EH (cell line): Measurements from ENCODE around the gene SSNA1.
A peak's percentile ranks its signal among the peaks of the same experiment; 100 is the strongest.

ENCODE experiments used
- DNase-seq: peaks from one replicate; pipeline ENCODE4 v3.0.0-alpha.2; 2015; ENCODE audit warnings: low read depth

SSNA1 gene

DNA sequence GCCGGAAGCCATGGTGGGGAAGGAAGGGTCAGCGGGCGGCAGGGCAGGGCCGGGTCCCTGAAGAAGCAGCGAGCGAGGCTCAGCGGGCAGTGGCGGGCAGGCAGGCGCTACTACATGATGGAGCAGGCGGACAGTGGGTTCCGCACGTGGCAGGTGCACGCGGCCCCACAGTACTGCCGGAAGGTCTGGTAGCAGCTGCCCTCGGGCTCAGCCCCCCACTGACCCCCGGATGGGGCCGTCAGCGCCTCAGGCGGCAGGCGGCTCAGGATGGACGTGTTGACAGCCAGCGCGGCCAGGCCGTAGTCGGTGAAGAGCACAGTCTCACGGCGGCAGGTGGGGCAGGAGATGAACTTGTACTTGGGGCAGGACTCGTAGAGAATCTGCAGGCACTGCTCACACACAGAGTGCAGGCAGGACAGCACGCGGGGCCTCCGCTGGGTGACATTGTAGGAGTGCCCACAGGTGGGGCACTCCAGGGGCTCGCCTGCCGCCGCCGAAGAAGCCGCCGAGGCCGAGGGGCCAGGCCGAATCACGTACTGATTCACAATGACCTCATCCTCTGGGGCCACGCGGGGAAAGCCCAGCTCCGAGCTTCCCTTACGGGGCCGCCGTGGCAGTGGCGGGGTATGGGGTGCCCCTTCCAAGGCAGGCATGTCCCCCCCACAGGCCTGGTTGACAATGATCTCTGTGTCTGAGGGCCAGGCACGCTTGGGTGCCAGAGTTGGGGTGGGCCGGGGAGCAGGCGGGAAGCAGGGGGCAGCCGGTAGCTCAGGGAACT is 32.0 kb downstream of the SSNA1 start:
- DNase-seq = no peak

DNA sequence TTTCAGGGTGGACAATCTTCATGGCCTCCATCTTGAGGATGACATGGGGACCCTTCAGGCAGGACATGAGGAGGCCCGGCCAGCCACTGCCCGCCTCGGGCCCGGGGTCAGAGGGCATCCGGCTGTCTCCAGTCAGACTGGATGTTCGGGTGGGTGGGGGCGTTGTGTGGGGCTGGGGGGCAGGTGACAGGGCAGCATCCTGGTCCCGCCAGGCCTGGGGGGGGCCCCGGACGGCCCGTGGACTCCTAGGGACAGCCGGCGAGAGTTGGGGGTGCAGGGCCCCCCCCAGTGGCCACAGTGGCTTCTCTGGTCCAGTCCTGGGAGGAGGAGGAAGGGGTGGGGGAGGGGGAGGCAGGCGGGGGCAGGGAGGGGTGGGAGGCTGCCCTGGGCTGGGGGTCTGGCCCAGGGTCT is 32.6 kb downstream of the SSNA1 start:
- no peak for DNase-seq

DNA sequence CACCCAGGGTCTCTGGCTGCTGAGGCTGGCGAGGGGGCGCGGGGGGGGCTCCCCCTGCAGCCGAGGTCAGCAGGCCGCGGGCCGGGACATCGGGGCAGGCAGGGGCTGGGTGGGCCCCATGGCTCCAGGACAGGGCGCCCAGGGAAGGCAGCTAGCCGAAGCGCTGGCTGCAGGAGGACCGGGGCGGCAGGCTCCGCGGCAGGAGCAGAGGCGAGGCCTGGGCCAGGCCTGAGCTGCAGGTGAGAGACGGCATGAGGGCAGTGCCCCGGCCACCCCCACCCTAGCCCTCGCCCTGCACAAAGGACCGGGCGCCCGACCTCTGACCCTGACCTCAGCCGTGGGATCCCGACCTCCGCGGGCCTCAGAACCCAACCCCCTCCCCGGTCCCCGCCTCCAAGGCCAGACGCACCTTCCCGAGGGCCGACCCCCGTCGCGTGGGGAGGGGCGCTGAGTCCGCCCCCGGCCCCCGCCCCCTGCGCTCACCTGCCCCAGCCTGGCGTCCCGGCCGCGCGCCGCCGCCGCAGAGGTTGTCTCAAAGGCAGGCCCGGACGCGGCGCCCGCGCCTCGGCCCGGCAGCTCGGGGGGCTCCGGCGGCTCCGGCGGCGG is 33.1 kb downstream of the SSNA1 start:
- no peak for DNase-seq

DNA sequence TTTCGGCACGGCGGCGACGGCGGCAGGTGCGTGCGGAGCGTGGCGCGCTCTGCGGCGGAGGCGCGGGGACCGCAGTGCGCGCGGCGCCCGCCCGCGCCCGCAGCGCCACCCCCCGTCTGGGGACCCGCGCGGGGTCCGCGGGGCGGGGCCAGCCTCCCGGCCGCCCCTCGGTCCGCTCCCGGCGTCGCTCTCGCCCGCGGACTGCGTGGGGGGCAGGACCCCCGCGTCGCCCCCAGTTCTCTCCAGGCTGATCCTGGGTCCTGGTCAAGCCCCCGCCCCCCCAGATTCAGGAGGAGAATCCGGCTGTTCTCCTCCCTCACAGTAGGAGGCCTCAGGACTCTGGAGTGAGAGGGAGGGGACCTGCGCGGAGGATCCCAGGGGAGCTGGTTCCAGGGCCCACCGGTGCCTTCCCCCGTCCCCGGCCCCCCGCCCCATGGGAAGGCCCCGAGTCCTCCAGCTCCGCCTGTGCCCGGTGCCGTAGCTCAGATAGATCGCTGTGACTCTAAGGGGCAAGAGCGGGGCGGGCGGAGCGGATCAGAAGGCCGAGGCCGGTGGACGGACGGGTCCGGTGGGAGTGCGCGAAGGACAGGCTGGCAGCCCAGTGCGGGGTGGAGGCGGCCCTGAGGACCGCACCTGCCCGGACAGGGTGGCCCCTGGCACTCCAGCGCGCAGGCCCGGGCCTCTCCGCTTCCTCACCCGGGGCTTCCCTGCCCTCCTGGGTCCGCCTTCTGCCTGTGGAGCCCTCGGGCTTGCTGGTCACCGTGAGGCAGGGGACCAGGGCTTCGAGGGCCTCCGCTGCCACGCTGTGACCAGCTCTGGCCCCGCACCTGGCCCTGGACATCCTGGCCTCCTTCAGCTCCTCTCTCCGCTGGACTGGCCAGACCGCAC is 34.0 kb downstream of the SSNA1 start, which contains the start of gene RNF208:
RNF208 (minus strand) TSS at position 51 of the 888 bp plus-strand sequence. CDS start 1,028 bp downstream, outside the sequence.
- peak; percentile 26 for DNase-seq

DNA sequence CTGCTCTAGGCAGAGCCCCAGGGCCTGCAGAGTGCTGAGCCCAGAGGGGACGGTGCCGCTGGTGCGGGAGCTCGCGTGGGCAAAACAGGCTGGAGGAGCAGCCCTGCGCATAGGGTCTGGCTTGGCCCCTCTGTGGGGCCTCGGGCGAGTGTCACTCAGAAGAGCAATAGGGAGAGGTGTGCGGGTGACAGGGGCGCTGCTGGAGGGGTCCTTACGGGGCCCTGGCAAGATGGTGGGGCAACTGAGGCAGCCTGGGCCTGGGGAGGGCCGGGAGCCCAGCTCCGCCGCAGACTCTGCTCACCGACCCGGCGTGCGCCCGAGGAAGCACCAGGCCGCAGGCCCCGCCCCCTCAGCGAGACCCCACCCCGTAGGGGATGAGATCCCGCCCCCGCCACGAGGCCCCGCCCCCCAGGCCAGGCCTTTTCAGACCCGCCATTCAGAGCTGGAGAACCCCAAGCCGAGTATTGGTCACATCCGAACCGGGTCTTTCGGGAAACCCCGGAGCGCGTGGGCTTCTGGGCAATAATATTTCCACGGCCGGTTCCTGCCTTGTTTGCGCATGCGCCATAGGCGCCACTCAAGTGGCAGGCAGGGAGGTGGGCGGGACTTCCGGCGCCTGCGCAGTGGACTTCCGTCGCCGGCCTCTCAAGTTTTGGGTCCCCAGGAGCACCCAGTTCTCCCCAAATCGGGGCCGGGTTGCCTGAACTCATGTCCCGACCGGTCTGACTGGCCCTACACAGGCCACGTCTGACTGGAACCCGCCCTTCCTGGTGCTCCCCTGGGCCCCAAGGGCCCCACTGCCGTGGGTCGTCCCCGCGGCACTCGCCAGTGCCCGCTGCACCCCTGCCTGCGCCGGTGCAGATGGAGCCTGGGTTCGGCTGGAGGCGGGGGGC is 34.8 kb downstream of the SSNA1 start:
- peak; percentile 99 for DNase-seq

DNA sequence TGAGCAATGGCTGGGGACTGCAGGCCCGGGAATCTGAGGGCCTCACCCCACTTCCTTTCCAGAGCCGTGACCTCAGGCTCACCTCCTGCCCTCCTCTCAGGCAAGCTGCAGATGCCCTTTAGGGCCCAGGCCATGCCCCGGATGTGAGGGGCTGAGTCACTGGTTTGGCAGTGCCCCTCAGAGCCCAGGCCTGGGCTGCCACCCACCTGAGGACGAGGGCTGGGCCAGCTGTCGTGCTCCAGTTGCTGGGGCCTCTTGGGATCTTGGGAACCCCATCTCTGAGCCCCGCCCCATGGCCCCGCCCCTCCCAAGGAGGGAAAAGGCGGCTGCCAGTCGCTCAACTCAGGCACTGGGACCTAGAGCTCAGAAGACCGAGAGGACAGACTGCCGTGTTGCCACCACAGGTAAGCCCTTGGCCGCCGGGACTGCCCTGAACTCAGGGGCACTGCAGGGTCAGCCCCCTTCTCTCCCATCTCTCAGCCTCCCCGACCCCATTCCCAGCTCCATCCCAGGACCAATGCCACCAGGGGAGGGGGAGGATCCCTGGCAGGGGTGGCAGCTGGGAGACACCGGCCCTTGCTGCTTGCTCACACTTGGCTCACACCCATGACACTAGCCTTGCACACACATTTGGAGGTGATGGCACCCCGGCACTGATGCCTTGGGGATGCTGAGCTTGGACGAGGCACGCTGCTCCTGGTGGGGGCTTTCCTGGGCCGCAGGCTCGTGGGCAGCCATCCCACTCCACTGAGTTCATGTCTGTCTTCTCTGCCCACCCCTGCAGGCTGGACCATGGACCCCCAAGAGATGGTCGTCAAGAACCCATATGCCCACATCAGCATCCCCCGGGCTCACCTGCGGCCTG is 36.6 kb downstream of the SSNA1 start, which contains the start of gene CYSRT1:
CYSRT1 (plus strand) TSS at position 345 of the 865 bp plus-strand sequence; CDS start at position 793, 448 bp downstream.
- DNase-seq = no peak

DNA sequence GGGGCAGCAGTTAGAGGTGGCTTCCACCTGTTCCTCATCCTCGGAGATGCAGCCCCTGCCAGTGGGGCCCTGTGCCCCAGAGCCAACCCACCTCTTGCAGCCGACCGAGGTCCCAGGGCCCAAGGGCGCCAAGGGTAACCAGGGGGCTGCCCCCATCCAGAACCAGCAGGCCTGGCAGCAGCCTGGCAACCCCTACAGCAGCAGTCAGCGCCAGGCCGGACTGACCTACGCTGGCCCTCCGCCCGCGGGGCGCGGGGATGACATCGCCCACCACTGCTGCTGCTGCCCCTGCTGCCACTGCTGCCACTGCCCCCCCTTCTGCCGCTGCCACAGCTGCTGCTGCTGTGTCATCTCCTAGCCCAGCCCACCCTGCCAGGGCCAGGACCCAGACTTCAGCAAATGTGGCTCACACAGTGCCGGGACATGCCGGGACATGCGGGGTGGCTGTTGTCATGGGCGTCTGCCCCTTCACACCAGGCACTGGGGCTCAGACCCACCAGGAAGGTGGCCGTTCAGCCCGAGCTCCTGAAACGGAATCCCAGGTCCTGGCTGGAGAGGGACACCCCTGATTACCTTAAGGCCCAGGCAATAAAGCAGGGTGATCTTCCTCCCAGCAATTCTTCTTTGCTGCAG is 37.3 kb downstream of the SSNA1 start:
- DNase-seq = no peak

DNA sequence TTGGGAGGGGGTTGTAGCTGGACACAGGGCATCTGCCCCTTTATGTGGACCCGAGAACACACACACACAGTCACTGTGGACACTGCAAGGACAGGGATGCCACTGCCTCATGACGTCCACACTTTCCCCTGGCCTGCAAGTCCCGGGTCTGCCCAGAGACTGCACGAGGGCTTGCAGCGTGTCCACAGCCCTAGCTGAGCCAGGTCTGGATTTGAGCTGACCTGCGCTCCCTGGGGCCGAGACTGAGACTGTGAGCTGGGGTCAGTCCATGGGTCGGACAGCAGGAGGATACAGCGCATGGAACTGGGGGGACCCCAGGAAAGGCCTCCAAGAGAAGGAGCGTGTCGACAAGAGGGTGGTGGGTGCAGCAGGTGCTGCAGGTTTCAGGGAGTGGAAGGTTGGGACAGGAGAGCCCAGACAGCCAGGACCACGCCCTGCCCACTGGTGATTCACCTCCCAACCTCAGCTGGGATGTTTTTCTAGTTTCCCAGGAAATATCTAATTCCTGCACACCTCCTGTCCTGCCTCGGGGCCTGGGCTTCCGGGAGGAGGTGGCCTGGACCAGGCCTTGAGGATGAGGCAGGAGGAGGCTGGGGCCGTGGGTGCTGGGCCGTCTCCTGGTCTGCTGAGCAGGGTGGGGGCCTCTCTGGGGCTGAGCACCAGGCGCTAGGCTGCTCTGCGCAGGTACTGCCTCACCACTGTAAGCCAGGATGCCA is 38.0 kb downstream of the SSNA1 start:
- peak; percentile 31 for DNase-seq

DNA sequence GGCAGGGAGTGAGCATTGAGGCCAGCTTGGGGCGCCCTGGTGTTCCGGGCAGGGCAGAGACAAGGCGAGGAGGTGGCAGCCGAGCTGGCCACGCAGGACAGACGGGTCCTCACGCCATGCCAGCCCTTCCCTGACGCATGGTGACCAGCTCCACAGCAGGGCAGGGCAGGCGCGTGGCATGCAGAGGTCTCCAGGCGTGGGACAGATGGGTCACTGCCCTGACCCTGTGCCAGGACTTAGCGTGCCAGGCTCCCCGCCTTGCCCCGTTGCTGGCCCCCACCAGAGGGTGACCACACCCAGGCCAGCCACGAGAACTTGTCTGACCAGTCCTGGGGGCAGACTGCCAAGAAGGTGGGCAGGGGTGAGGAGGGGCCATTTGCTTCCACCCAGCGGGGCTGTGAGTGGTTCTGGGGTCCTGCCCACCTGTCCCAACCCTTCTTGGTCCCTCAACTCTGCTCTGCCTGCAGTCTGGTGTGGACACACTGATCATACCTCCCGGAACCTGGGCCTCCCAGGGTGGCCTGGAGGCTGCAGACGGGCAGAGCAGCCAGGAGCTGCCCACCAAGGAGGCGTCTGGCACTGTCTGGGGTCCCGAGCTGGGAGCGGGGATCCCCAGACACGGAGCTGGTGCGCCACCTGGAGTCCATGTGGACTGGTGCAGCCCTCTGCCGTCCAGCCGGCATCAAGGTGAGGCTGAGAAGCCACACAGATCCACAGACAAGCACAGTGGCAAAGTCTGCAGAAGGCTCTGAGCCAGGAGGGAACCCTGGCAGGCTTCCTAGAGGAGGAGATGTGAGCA is 38.8 kb downstream of the SSNA1 start, which contains the start of gene RNF224:
RNF224 (plus strand) TSS at position 449 of the 799 bp plus-strand sequence. CDS start 834 bp downstream, outside the sequence.
- peak; percentile 75 for DNase-seq

DNA sequence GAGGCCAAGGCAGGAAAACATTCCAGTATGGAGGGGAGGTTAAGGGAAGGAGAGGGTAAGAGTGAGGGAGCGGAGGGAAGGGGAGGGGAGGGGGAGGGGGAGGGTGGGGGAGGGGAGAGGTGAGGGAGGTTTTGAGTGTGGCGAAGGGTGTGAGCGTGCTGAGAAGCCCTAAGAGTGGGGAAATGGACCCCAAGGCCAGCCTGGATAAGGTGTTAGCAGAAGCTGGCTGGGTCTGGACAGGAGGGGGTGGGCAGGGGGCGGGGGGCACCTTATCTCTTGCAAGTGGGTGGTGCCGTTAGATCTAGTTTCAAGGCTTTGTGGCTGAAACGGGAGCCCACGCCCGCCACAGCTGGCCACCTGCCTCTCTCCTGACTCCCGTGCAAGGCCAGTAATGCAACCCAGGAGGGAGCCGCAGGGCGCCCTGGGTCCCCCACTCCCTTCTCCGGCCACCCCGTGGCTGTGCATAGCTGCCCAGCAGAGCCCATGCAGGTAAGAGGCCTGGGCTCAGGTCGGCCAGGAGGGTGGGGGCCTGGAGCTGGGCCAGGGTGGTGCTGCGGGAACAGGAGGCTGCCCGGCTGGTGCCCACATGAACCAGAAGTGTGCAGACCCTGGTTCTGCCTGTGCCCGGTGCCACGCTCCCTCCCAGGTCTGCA is 39.5 kb downstream of the SSNA1 start:
- no peak for DNase-seq

DNA sequence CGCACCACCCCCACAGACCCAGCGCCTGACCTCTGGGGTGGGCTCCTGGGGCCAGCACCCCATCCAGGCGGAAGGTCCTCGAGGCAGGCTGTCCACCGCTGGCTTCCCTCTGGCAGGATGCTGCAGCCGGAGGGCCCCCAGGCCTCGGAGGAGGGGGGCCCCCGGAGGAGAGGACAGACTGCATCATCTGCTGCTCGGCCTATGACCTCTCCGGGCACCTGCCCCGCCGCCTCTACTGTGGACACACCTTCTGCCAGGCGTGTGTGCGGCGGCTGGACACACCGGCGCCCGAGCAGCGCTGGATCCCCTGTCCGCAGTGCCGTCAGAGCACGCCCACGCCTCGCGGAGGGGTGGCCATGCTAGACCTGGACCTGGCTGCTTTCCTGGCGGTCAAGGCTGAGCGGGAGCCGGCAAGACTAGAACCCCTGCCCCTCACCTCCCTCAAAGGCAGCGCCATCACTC is 40.1 kb downstream of the SSNA1 start:
- no peak for DNase-seq

DNA sequence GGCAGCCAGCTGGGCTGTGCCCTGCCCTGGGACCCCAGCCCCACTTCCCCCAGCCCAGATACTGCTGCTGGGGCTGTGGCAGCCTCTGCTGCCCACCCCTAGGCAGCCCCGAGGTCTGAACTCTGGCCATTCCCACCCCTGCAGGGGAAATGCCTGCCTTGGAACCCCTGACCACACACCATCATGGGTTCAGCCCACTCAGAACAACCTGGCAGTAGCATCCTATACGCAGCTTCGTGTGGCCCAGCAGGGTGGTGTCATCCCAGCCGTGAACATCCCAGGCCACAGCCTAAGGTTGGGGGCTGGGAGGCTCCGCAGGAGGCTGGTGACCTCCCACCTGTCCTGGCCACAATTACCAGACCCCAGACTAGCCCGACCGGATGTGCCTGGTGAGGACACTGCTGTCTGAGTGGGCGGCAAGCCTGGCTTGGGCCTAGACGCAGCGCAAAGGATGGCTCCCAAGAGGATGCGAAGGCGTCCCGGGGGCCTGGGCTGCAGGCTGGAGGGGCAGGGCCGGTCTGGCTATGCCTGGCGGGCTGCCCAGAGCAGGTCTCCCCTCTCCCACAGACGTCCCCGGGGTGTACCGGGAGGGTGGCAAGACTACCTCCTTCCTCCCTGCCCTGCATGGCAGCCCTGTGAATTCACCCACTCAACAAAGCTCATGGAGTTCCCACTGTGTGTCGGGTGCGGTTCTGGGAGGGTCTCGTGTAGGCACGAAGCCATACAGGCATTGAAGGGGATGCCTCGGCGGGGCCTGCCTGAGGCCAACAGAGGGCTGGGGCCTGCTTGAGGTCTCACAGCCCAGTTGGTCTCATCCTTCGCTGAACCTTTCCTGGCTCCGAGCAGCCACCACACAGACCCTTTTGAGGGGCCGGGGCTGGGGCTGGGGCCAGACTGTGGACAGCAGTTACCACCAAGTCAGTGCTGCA is 40.8 kb downstream of the SSNA1 start:
- DNase-seq = no peak

DNA sequence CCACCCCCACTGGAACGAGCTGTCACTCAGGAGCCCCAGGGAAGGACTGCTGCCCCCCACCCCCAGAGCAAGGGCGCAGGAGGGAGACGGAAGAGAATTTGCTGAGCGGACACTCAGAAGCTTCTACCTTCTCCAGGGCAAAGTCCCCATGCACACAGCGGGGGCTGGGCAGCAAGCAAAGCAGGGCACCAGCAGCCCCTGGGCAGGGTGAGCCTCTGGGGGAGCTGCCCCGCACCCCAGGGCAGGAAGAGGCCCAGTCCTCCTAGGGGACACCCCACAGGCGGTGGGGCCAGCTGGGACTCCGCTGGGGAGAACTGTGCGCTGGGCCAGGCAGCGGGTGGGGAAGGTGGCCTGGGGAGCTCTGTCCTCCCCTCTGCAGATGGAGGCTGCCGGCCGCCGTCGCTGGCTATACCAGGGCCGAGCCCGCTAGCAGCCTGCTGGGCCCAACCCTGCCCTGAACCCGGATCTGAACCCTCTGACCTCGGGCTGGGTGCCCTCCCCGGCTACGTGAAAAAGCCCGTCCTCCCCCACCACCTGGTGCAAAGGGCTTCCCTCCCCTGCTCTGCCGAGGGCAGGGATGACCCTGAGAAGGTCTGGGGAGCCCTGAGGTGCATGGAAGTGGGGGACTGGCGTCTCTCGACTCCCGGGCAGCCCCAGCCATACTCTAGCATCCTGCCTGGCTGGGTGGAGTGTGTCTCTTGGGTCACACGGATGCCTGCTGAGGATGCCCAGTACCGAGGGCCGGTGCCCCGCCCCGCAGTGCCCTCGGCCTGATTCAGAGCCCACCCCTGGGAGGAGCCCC is 41.6 kb downstream of the SSNA1 start:
- no peak for DNase-seq

DNA sequence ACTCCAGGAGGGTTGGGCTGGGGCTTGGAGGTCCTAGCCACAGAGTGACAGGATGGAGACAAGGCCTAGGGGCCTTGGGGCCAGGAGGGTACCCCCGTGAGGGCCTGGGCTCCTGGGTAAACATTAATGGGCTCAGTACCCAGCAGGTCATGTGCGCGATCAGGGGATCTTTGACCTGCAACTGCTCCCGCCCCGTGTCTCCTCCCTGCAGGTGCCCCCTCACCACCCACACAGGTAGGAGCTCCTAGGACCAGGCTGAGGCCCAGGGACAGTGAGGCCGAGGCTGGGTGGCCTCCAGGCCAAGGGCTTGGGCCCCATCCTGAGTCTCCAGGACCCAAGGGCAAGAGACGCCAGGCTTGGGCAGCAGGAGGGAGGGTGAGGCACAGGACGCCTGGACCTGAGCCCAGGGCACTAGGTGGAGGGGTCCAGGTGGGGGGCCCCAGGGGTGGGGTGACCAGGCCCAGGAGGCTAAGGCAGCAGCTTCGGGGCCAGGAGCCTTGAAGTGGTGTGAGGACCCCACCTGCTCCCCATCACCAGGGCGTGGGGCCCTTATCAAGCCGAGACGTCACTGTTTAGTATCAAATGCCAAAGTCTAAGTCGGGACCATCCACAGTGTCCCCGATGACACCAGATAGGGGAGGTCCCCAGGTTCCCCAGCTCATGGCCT is 42.4 kb downstream of the SSNA1 start, which contains the start of gene SLC34A3:
SLC34A3 (plus strand) TSS at position 197 of the 667 bp plus-strand sequence. CDS start 802 bp downstream, outside the sequence.
- DNase-seq = no peak
